HG02798 (cell line): ENCODE measurements around the gene PRRX2.
"Not testable (repeated sequence)": the region's sequence is repeated elsewhere in the genome, so short reads cannot be mapped to it uniquely, and the experiment has no call there.

Source experiments
- ATAC-seq: cut with Tn5 transposase; IDR thresholded peaks from one replicate; pipeline ENCODE4 v1.9.1; 2021; ENCODE audit warnings: mild to moderate bottlenecking; ENCODE audit not compliant: unreplicated experiment, poor library complexity

Gene PRRX2

GRCh38 chr9:129750013-129750638 lies 84.7 kb downstream of the PRRX2 start:
- no peak for ATAC-seq

GRCh38 chr9:129751841-129752801 lies 86.7 kb downstream of the PRRX2 start:
- ATAC-seq = no peak

GRCh38 chr9:129752900-129753729 lies 87.7 kb downstream of the PRRX2 start, which contains the start of gene PTGES:
Gene PTGES (minus strand): TSS chr9:129753042. CDS start chr9:129753012, 30 bp downstream.
- ATAC-seq = no peak

GRCh38 chr9:129755151-129755550 lies 89.7 kb downstream of the PRRX2 start:
- ATAC-seq = no peak

GRCh38 chr9:129756191-129756590 lies 90.7 kb downstream of the PRRX2 start:
- no peak for ATAC-seq

GRCh38 chr9:129757045-129757444 lies 91.6 kb downstream of the PRRX2 start:
- no peak for ATAC-seq

- no peak for ATAC-seq
Observed at GRCh38 chr9:129759319-129759718, 93.9 kb downstream of the PRRX2 start.

- ATAC-seq = no peak
Observed at GRCh38 chr9:129759804-129760502, 94.5 kb downstream of the PRRX2 start.

- not testable (repeated sequence) for ATAC-seq
Observed at GRCh38 chr9:129760784-129761183, 95.3 kb downstream of the PRRX2 start.

- ATAC-seq = no peak
Observed at GRCh38 chr9:129761293-129761900, 96.0 kb downstream of the PRRX2 start.

- no peak for ATAC-seq
Observed at GRCh38 chr9:129761901-129762369, 96.5 kb downstream of the PRRX2 start.

GRCh38 chr9:129762370-129762984 lies 97.0 kb downstream of the PRRX2 start:
- not testable (repeated sequence) for ATAC-seq

- ATAC-seq = no peak
Observed at GRCh38 chr9:129762985-129763926, 97.8 kb downstream of the PRRX2 start.

- ATAC-seq = no peak
Observed at GRCh38 chr9:129765764-129766317, 100.4 kb downstream of the PRRX2 start.

- ATAC-seq = no peak
Observed at GRCh38 chr9:129768486-129768885, 103.0 kb downstream of the PRRX2 start.

- ATAC-seq = no peak
Observed at GRCh38 chr9:129769669-129770068, 104.2 kb downstream of the PRRX2 start.

GRCh38 chr9:129770741-129771140 lies 105.3 kb downstream of the PRRX2 start:
- ATAC-seq = no peak
